ENCODE measurements around the gene OTOGL.

- TF ChIP-seq, protein P1, sequence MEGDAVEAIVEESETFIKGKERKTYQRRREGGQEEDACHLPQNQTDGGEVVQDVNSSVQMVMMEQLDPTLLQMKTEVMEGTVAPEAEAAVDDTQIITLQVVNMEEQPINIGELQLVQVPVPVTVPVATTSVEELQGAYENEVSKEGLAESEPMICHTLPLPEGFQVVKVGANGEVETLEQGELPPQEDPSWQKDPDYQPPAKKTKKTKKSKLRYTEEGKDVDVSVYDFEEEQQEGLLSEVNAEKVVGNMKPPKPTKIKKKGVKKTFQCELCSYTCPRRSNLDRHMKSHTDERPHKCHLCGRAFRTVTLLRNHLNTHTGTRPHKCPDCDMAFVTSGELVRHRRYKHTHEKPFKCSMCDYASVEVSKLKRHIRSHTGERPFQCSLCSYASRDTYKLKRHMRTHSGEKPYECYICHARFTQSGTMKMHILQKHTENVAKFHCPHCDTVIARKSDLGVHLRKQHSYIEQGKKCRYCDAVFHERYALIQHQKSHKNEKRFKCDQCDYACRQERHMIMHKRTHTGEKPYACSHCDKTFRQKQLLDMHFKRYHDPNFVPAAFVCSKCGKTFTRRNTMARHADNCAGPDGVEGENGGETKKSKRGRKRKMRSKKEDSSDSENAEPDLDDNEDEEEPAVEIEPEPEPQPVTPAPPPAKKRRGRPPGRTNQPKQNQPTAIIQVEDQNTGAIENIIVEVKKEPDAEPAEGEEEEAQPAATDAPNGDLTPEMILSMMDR (IDR thresholded peaks at IDR 0.05) = no peak
- TF ChIP-seq POLR2AphosphoS5 (IDR thresholded peaks at IDR 0.05; ENCODE audit: low read depth, low read length) (peak; percentile 51; the same call in 1 of the 2 replicates), EP300 (IDR thresholded peaks at IDR 0.05; ENCODE audit: borderline replicate concordance in 1 of 2, low read depth in 1 of 2, low read length in 1 of 2) (peak in 1 of 2 experiments; percentile 49; a peak in 2 of 4 replicates), TAF1 (IDR thresholded peaks at IDR 0.05; ENCODE audit: borderline replicate concordance, low read depth, low read length) (no peak), EZH2phosphoT487 (IDR thresholded peaks at IDR 0.05; ENCODE audit: borderline replicate concordance, low read depth) (no peak)
These were observed 169.8 kb downstream of the OTOGL start for GRCh38 chr12:80268924-80269749.
